Common myeloid progenitor, CD34-positive (primary cell): ENCODE results near the gene FAF2.

Source experiments
- CTCF ChIA-PET: fragments of 350-600 bp; sonication (Branson Sonifier 250); formaldehyde crosslinking; loops from one replicate; lab custom pipeline; 2021; ENCODE audit warnings: antibody characterized with exemption; lab: Charles Lee
- POLR2A ChIA-PET: fragments of 350-600 bp; sonication (Branson Sonifier 250); formaldehyde crosslinking; loops from one replicate; lab custom pipeline; 2021; ENCODE audit warnings: antibody characterized with exemption; lab: Charles Lee
- DNase-seq, 3 donors: peaks; one replicate each; pipeline versions ENCODE4 v3.0.0 to v3.0.0-alpha.2; 2013
- H3K27ac ChIP-seq, 2 experiments: 1 replicate in 1 of 2; 2 replicates in 1 of 2; pipeline ENCODE4 v1.7.0; 2013; ENCODE audit warnings: inconsistent platforms in 2 of 2, low read length in 2 of 2, mild to moderate bottlenecking in 2 of 2, low read depth in 1 of 2, moderate library complexity in 1 of 2; ENCODE audit not compliant: severe bottlenecking in 2 of 2, insufficient read depth in 1 of 2, poor library complexity in 1 of 2
- H3K27me3 ChIP-seq, 5 experiments: replicated peaks in 2 of 5; 1 replicate in 3 of 5; 2 replicates in 2 of 5; pipeline versions ENCODE4 v1.6.1 to v1.7.0; 2013; ENCODE audit warnings: low read length in 4 of 5, mild to moderate bottlenecking in 2 of 5, moderate library complexity in 2 of 5, inconsistent platforms in 1 of 5; ENCODE audit not compliant: insufficient read depth in 5 of 5, control insufficient read depth in 4 of 5
- H3K36me3 ChIP-seq, 4 experiments: 1 replicate in 2 of 4; 2 replicates in 2 of 4; pipeline versions ENCODE4 v1.6.1 to v1.7.0; 2013; ENCODE audit warnings: low read length in 3 of 4, control low read depth in 1 of 4, mild to moderate bottlenecking in 1 of 4; ENCODE audit not compliant: control insufficient read depth in 4 of 4, insufficient read depth in 4 of 4
- H3K4me1 ChIP-seq, 4 experiments: 1 replicate in 3 of 4; 2 replicates in 1 of 4; pipeline versions ENCODE4 v1.6.1 to v1.7.1; 2013; ENCODE audit warnings: low read length in 3 of 4, mild to moderate bottlenecking in 3 of 4, control low read depth in 1 of 4, inconsistent platforms in 1 of 4, moderate library complexity in 1 of 4; ENCODE audit not compliant: control insufficient read depth in 4 of 4, insufficient read depth in 4 of 4; ENCODE audit errors: control extremely low read depth in 1 of 4
- H3K4me3 ChIP-seq, 7 experiments: 1 replicate in 4 of 7; 2 replicates in 3 of 7; pipeline versions ENCODE4 v1.5.1 to v1.7.0; 2013; ENCODE audit warnings: mild to moderate bottlenecking in 7 of 7, low read length in 6 of 7, moderate library complexity in 6 of 7, inconsistent platforms in 2 of 7, low read depth in 2 of 7, control low read depth in 1 of 7; ENCODE audit not compliant: insufficient read depth in 4 of 7, control insufficient read depth in 1 of 7; ENCODE audit errors: extremely low read depth in 1 of 7
- H3K9me3 ChIP-seq, 5 experiments: 1 replicate in 4 of 5; 2 replicates in 1 of 5; pipeline versions ENCODE4 v1.6.1 to v1.7.1; 2013; ENCODE audit warnings: low read length in 4 of 5, mild to moderate bottlenecking in 2 of 5, inconsistent platforms in 1 of 5, low read depth in 1 of 5, moderate library complexity in 1 of 5; ENCODE audit not compliant: control insufficient read depth in 4 of 5, insufficient read depth in 2 of 5; ENCODE audit errors: control extremely low read depth in 1 of 5
- WGBS: methylation state at CpG from one replicate; pipeline ENCODE4 v1.1.5; 2013; ENCODE audit not compliant: insufficient coverage; 5-methylcytosine and 5-hydroxymethylcytosine counted together

The FAF2 gene

GRCh38 chr5:176535101-176535663 lies 87.0 kb downstream of the FAF2 start:
- Histone ChIP-seq H3K9me3 (no peaks in the 10 kb centered on the region), H3K36me3 (peaks cover 2 to 28% (median 10%) of the 10 kb centered on the region in 4 experiments), H3K4me3 (peak overlapping the region; percentile 89 to 100 (median 97)), H3K4me1 (peaks cover 16 to 85% (median 73%) of the 10 kb centered on the region in 4 experiments), H3K27me3 (no peaks in the 10 kb centered on the region), H3K27ac (peak overlapping the region; percentile 77 to 98)
- DNase-seq: peak in 2 of 3 donors; percentile 36
- ChIA-PET CTCF (interaction anchor here (1.0 to 2.9 kb wide), 7 partner anchors 8 to 119 kb away, joined by 3 to 26 read pairs (median 3); partner anchors contain the start of gene CLTB), POLR2A (interaction anchor here (0.7 to 1.5 kb wide), 3 partner anchors 9 to 44 kb away, joined by 3 to 6 read pairs (median 3); no protein-coding TSS in a partner anchor)
- 33% methylated on average over 10 of the region's 11 CpGs for WGBS

- Histone ChIP-seq H3K9me3 (no peaks in the 10 kb centered on the region), H3K27me3 (no peaks in the 10 kb centered on the region), H3K4me3 (peak overlapping the region; percentile 89 to 100 (median 97)), H3K27ac (peak overlapping the region; percentile 77 to 98), H3K36me3 (peaks cover 0 to 24% (median 8%) of the 10 kb centered on the region in 4 experiments), H3K4me1 (peaks cover 21 to 85% (median 73%) of the 10 kb centered on the region in 4 experiments)
- peak in 1 of 3 donors; percentile 24 for DNase-seq
- POLR2A ChIA-PET: interaction anchor here (0.7 to 2.8 kb wide), 4 partner anchors 8 to 87 kb away, joined by 3 to 17 read pairs (median 4); partner anchors contain the start of gene FAF2
- CTCF ChIA-PET: interaction anchor here (0.6 to 1.9 kb wide), 8 partner anchors 14 to 119 kb away, joined by 3 to 6 read pairs (median 3); partner anchors contain the start of gene CLTB
- WGBS: 0% methylated on average over 8 of the region's 9 CpGs
Measured at GRCh38 chr5:176535664-176536131, 87.5 kb downstream of the FAF2 start.

GRCh38 chr5:176536132-176536901 lies 88.1 kb downstream of the FAF2 start:
- ChIA-PET POLR2A (interaction anchor here (0.6 to 2.8 kb wide), 8 partner anchors 8 to 1664 kb away, joined by 3 to 17 read pairs (median 4); partner anchors contain the start of gene FAF2), CTCF (interaction anchor here (0.6 to 2.0 kb wide), 9 partner anchors 15 to 120 kb away, joined by 3 to 6 read pairs (median 3); partner anchors contain the start of genes CLTB and FAF2)
- Histone ChIP-seq H3K27me3 (no peaks in the 10 kb centered on the region), H3K9me3 (no peaks in the 10 kb centered on the region), H3K27ac (peak overlapping the region; percentile 77 to 98), H3K4me1 (peaks cover 27 to 85% (median 73%) of the 10 kb centered on the region in 4 experiments), H3K36me3 (peaks cover 0 to 19% (median 6%) of the 10 kb centered on the region in 4 experiments), H3K4me3 (peak overlapping the region; percentile 89 to 100 (median 97))
- peak; percentile 88 to 97 (median 95) for DNase-seq
- 0% methylated on average over 8 of the region's 43 CpGs for WGBS

- no peaks in the 10 kb centered on the region for H3K27me3 ChIP-seq
- H3K9me3 ChIP-seq: no peaks in the 10 kb centered on the region
- H3K36me3 ChIP-seq: peaks cover 0 to 12% (median under 1%) of the 10 kb centered on the region in 4 experiments
- CTCF ChIA-PET: interaction anchor here (0.7 to 2.0 kb wide), 6 partner anchors 12 to 121 kb away, joined by 3 to 6 read pairs (median 4); partner anchors contain the start of genes CDHR2, CLTB and FAF2
- peak within 1 kb of the TSS; percentile 89 to 100 (median 97) for H3K4me3 ChIP-seq
- 0% methylated on average over 40 of the region's 63 CpGs for WGBS
- peaks cover 27 to 85% (median 73%) of the 10 kb centered on the region in 4 experiments for H3K4me1 ChIP-seq
- peak; percentile 98 to 99 (median 99) for DNase-seq
- H3K27ac ChIP-seq: peak within 1 kb of the TSS; percentile 94 to 98
- POLR2A ChIA-PET: interaction anchor here (0.6 to 2.8 kb wide), 7 partner anchors 9 to 1663 kb away, joined by 3 to 17 read pairs (median 4); partner anchors contain the start of gene FAF2
Measured at GRCh38 chr5:176536902-176537553, 88.8 kb downstream of the FAF2 start, which contains the start of gene RNF44. Gene RNF44, minus strand, starts transcription at chr5:176537402. Its CDS starts 4,930 bp downstream, at chr5:176532472.

GRCh38 chr5:176537554-176538229 lies 89.5 kb downstream of the FAF2 start:
- Histone ChIP-seq H3K27me3 (no peaks in the 10 kb centered on the region), H3K4me3 (peak overlapping the region; percentile 89 to 100 (median 97)), H3K27ac (peak overlapping the region; percentile 94 to 98), H3K4me1 (peaks cover 27 to 85% (median 74%) of the 10 kb centered on the region in 4 experiments), H3K36me3 (peaks cover 0 to 11% (median 0%) of the 10 kb centered on the region in 4 experiments), H3K9me3 (no peaks in the 10 kb centered on the region)
- 0% methylated on average over 43 of the region's 43 CpGs for WGBS
- DNase-seq: peak; percentile 100
- ChIA-PET POLR2A (interaction anchor here (0.5 to 2.8 kb wide), 6 partner anchors 9 to 1034 kb away, joined by 3 to 17 read pairs (median 4); partner anchors contain the start of genes CLTB and FAF2), CTCF (interaction anchor here (0.7 to 2.0 kb wide), 9 partner anchors 8 to 90 kb away, joined by 3 to 6 read pairs (median 3); partner anchors contain the start of genes CDHR2 and FAF2)
